Measurements from ENCODE around the gene ARHGAP32.

- TF ChIP-seq CTCF (IDR thresholded peaks at IDR 0.05): no peak
- no peak for TF ChIP-seq POLR2A (IDR thresholded peaks at IDR 0.05)
Measured at GRCh38 chr11:128949791-128950454, 242.2 kb downstream of the ARHGAP32 start.

Measured in heart left ventricle (tissue), 13 donors.